DND-41 (cell line): ENCODE data around the gene HDGF.

ENCODE experiments used
- ATAC-seq: fragments of 200-7000 bp; cut with Tn5 transposase; 3 replicates; pipeline ENCODE4 v1.9.1; 2021; ENCODE audit warnings: low read depth; ENCODE audit not compliant: insufficient read depth
- DNase-seq: peaks from one replicate; pipeline ENCODE4 v3.0.0-alpha.2; 2020
- H2AFZ ChIP-seq: 2 replicates; pipeline ENCODE4 v1.6.0; 2012; ENCODE audit warnings: low read depth, low read length
- H3K27ac ChIP-seq: 2 replicates; pipeline ENCODE4 v1.5.1; 2012; ENCODE audit warnings: low read length, inconsistent platforms
- H3K27me3 ChIP-seq: fragments of 200-600 bp; sonication (generic); 2 replicates; pipeline ENCODE4 v1.6.0; 2012; ENCODE audit warnings: low read length, mild to moderate bottlenecking, inconsistent platforms; ENCODE audit not compliant: insufficient read depth, poor library complexity
- H3K36me3 ChIP-seq: 2 replicates; pipeline ENCODE4 v1.5.1; 2012; ENCODE audit warnings: low read length, inconsistent platforms; ENCODE audit not compliant: insufficient read depth
- H3K4me1 ChIP-seq: 2 replicates; pipeline ENCODE4 v1.5.1; 2012; ENCODE audit warnings: mild to moderate bottlenecking, low read length; ENCODE audit not compliant: insufficient read depth
- H3K4me2 ChIP-seq: 2 replicates; pipeline ENCODE4 v1.6.0; 2012; ENCODE audit warnings: mild to moderate bottlenecking, moderate library complexity, low read length, inconsistent platforms; ENCODE audit not compliant: insufficient read depth
- H3K4me3 ChIP-seq, 2 experiments: fragments of 200-600 bp in 1 of 2; shearing (Covaris generic) in 1 of 2; 2 replicates each; pipeline ENCODE4 v1.5.1; 2012 to 2016; ENCODE audit warnings: inconsistent platforms in 2 of 2, low read length in 2 of 2, mild to moderate bottlenecking in 2 of 2, low read depth in 1 of 2, moderate library complexity in 1 of 2
- H3K79me2 ChIP-seq: 2 replicates; pipeline ENCODE4 v1.6.0; 2012; ENCODE audit warnings: low read length, inconsistent platforms; ENCODE audit not compliant: insufficient read depth
- H3K9ac ChIP-seq: 2 replicates; pipeline ENCODE4 v1.6.0; 2012; ENCODE audit warnings: low read depth, mild to moderate bottlenecking, inconsistent platforms, low read length, moderate library complexity
- H3K9me3 ChIP-seq: 2 replicates; pipeline ENCODE4 v1.5.1; 2012; ENCODE audit warnings: low read length, moderate library complexity, mild to moderate bottlenecking, inconsistent platforms; ENCODE audit not compliant: insufficient read depth, severe bottlenecking
- H4K20me1 ChIP-seq: 2 replicates; pipeline ENCODE4 v1.6.0; 2012; ENCODE audit warnings: low read length; ENCODE audit not compliant: insufficient read depth
- CTCF ChIP-seq: IDR thresholded peaks from 2 replicates; pipeline ENCODE4 v1.5.1; 2012; ENCODE audit warnings: borderline replicate concordance, low read length, moderate library complexity, mild to moderate bottlenecking; ENCODE audit not compliant: poor library complexity, severe bottlenecking; ENCODE audit errors: extremely low read depth
- EZH2 ChIP-seq: IDR thresholded peaks from 3 replicates; pipeline ENCODE4 v1.6.1; 2012; ENCODE audit warnings: borderline replicate concordance, low read depth, mild to moderate bottlenecking, moderate library complexity, low read length, inconsistent platforms; ENCODE audit not compliant: severe bottlenecking

HDGF gene

GRCh38 chr1:156698995-156699394 is 52.5 kb downstream of the HDGF start:
- TF ChIP-seq EZH2 (no peak), CTCF (no peak)
- H3K9me3 ChIP-seq = no peaks in the 10 kb centered on the region
- no peaks in the 10 kb centered on the region; the same call in 1 of the 2 replicates for H4K20me1 ChIP-seq
- DNase-seq (no peak), ATAC-seq (no peak)
- no peaks in the 10 kb centered on the region for H3K4me1 ChIP-seq
- no peak overlapping the region for H3K27ac ChIP-seq
- H3K36me3 ChIP-seq = no peaks in the 10 kb centered on the region
- no peak overlapping the region for H3K4me3 ChIP-seq
- peaks cover 9% of the 10 kb centered on the region for H3K27me3 ChIP-seq
- no peak overlapping the region for H2AFZ ChIP-seq
- no peak overlapping the region for H3K4me2 ChIP-seq
- H3K79me2 ChIP-seq = no peaks in the 10 kb centered on the region
- no peak overlapping the region for H3K9ac ChIP-seq

GRCh38 chr1:156697481-156697880 is 54.0 kb downstream of the HDGF start:
- Histone ChIP-seq H2AFZ (no peak overlapping the region), H3K4me1 (peaks cover 5% of the 10 kb centered on the region), H3K4me2 (no peak overlapping the region), H3K27ac (no peak overlapping the region), H3K4me3 (no peak overlapping the region), H4K20me1 (peaks cover 3% of the 10 kb centered on the region; the same call in 1 of the 2 replicates), H3K27me3 (peaks cover 24% of the 10 kb centered on the region), H3K9me3 (no peaks in the 10 kb centered on the region), H3K79me2 (no peaks in the 10 kb centered on the region), H3K36me3 (no peaks in the 10 kb centered on the region), H3K9ac (no peak overlapping the region)
- TF ChIP-seq CTCF = no peak
- TF ChIP-seq EZH2 = no peak
- ATAC-seq (no peak), DNase-seq (no peak)

- H3K4me2 ChIP-seq = no peak overlapping the region
- no peak for ATAC-seq
Measured at GRCh38 chr1:156696755-156697154, 54.7 kb downstream of the HDGF start.

More at GRCh38 chr1:156696755-156697154, 54.7 kb downstream of the HDGF start:
- peaks cover 5% of the 10 kb centered on the region for H3K4me1 ChIP-seq
- H3K27me3 ChIP-seq = peaks cover 31% of the 10 kb centered on the region
- TF ChIP-seq CTCF = no peak
- no peak for TF ChIP-seq EZH2
- peaks cover 8% of the 10 kb centered on the region for H4K20me1 ChIP-seq
- no peak overlapping the region for H2AFZ ChIP-seq
- H3K9me3 ChIP-seq = no peaks in the 10 kb centered on the region
- H3K36me3 ChIP-seq = no peaks in the 10 kb centered on the region
- H3K4me3 ChIP-seq = no peak overlapping the region
- no peaks in the 10 kb centered on the region for H3K79me2 ChIP-seq
- H3K9ac ChIP-seq = no peak overlapping the region
- no peak overlapping the region for H3K27ac ChIP-seq
- DNase-seq = no peak
